A673 (cell line): Measurements from ENCODE around the gene NPPB.

Source experiments
- CTCF ChIP-seq: fragments of 300-800, 200-600 bp; sonication (generic); conservative IDR thresholded peaks from 2 replicates; pipeline ENCODE4 v1.5.1; 2017; ENCODE audit warnings: low read depth, mild to moderate bottlenecking, antibody characterized with exemption, low read length, moderate library complexity, mixed read lengths
- EZH2 ChIP-seq: fragments of 200-600 bp; sonication (generic); IDR thresholded peaks from 2 replicates; pipeline ENCODE4 v1.6.1; 2017; ENCODE audit warnings: borderline replicate concordance, low read depth, mild to moderate bottlenecking, mixed read lengths, antibody characterized with exemption, low read length; ENCODE audit not compliant: poor library complexity, severe bottlenecking

- TF ChIP-seq CTCF = no peak
- TF ChIP-seq EZH2 = no peak
Observed at GRCh38 chr1:11869104-11869503, 10.4 kb upstream of the NPPB start.
